ENCODE data around the gene ZFAND3.
"Not testable (repeated sequence)": the region's sequence is repeated elsewhere in the genome, so short reads cannot be mapped to it uniquely, and the experiment has no call there.

Gene ZFAND3

GRCh38 chr6:37946057-37946456, 126.5 kb downstream of the ZFAND3 start:
- H3K4me3 ChIP-seq (ENCODE audit: low read depth, low read length) = no peak overlapping the region
- no peak for DNase-seq (ENCODE audit: low read depth)
- no peak for TF ChIP-seq CTCF (conservative IDR thresholded peaks at IDR 0.05; ENCODE audit: low read depth, low read length)

DNA sequence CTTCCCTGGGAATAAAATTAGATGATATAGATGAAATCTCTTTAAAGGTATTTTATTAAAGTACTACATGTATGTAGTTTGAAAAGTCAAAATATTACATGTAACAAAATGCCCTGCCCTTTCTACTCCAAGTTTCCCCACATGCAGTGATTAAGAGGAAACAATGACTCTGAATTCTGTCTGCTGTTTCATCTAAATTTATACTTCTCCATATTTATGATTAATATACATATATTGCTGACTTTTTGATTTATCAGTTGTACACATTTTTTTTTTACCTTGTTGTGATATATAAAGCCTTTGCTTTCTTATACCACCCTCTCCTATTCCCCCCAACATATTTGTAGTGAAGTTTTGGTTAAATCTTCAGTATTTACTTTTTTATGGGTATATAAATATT, 127.9 kb downstream of the ZFAND3 start:
- no peak overlapping the region for H3K4me3 ChIP-seq (ENCODE audit: low read depth, low read length)
- no peak for DNase-seq (ENCODE audit: low read depth)
- no peak for TF ChIP-seq CTCF (conservative IDR thresholded peaks at IDR 0.05; ENCODE audit: low read depth, low read length)

DNA sequence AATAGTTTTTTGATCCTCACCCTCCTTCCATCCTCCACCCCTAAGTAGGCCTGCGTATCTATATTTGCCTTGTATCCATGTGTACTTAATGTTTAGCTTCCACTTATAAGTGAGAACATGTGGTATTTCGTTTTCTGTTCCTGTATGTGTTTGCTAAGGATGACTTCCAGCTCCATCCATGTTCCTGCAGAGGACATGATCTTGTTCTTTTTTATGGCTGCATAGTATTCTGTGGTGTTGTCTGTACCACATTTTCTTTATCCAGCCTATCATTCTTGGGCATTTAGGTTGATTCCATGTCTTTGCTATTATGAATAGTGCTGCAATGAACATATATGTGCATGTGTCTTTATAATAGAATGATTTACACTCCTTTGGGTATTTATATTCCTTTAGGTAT, 129.1 kb downstream of the ZFAND3 start:
- not testable (repeated sequence) for H3K4me3 ChIP-seq (ENCODE audit: low read depth, low read length)

GRCh38 chr6:37952027-37952426, 132.5 kb downstream of the ZFAND3 start:
- no peak for TF ChIP-seq CTCF (conservative IDR thresholded peaks at IDR 0.05; ENCODE audit: low read depth, low read length)
- DNase-seq (ENCODE audit: low read depth) = no peak
- H3K4me3 ChIP-seq (ENCODE audit: low read depth, low read length) = no peak overlapping the region

More for the DNA sequence above, 129.1 kb downstream of the ZFAND3 start:
- not testable (repeated sequence) for DNase-seq (ENCODE audit: low read depth)

DNA sequence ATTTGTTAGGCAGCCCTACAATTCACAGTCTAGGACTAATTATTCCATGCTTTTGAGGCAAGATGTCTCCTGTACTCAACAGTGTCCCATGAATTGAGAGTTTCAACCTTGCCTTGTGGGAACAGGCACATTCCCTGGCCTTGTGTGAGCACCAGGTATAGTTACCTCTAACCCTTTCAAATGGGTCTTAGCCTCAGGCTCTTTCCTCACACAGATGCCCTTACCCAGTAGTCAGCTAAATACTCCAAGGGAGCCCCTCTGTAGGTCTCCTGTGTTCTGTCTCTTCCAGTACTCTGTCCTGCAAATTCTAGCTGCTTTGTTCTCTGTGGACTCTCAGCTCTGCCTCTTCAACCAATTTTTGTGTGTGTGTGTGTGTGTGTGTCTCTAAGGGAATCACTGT, 135.3 kb downstream of the ZFAND3 start:
- H3K4me3 ChIP-seq (ENCODE audit: low read depth, low read length) = no peak overlapping the region
- TF ChIP-seq CTCF (conservative IDR thresholded peaks at IDR 0.05; ENCODE audit: low read depth, low read length) = no peak
- no peak for DNase-seq (ENCODE audit: low read depth)

DNA sequence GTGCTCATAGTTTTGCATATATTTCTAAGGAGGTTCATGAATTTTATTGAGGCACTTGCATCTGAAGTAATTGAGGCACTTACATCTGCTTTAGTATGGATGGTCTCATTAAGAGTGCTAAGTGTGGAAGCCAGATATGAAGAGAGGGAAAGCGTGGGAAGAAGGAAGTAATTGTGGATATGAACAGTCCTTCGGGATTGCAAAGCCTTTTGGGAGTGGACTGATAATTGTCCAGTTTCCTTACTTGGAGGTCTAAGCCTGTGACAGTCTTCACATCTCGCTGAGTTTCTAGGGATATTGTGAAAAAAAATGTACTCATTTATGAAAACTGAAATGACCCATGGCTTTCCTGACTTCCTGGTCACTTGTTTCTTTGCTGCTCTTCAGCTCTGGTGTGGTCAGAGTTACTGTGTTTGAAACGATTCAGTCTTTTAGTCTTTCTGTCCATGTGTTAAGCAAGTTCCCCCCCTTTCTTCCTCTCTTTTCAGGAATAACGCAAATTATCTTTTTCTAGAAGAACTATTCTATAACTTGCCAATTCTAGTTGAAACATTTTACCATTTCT, 137.3 kb downstream of the ZFAND3 start:
- no peak for DNase-seq (ENCODE audit: low read depth)
- no peak for TF ChIP-seq CTCF (conservative IDR thresholded peaks at IDR 0.05; ENCODE audit: low read depth, low read length)
- H3K4me3 ChIP-seq (ENCODE audit: low read depth, low read length) = no peak overlapping the region

- no peak for TF ChIP-seq CTCF (conservative IDR thresholded peaks at IDR 0.05; ENCODE audit: low read depth, low read length)
- no peak overlapping the region for H3K4me3 ChIP-seq (ENCODE audit: low read depth, low read length)
- DNase-seq (ENCODE audit: low read depth) = no peak
These were observed 139.5 kb downstream of the ZFAND3 start for GRCh38 chr6:37959061-37959460.

Data from choroid plexus epithelial cell (primary cell).